Testis (tissue), 2 donors: ENCODE measurements around the gene SUCNR1.
"Not testable (repeated sequence)": the region's sequence is repeated elsewhere in the genome, so short reads cannot be mapped to it uniquely, and the experiment has no call there.

Experiments used
- POLR2A ChIP-seq: fragments of 450-650 bp; IDR thresholded peaks from one replicate; pipeline ENCODE4 v1.6.1; 2017; ENCODE audit warnings: antibody characterized with exemption, mild to moderate bottlenecking, moderate library complexity
- TF ChIP-seq, protein P1 (sequence below), 3 experiments: fragments of 450-650 bp in 2 of 3; fragments of 200-600 bp in 1 of 3; sonication (generic) in 1 of 3; IDR thresholded peaks; one replicate each; pipeline ENCODE4 v1.5.1; 2016 to 2019; ENCODE audit warnings: antibody characterized with exemption in 3 of 3, mild to moderate bottlenecking in 2 of 3, moderate library complexity in 1 of 3

DNA sequence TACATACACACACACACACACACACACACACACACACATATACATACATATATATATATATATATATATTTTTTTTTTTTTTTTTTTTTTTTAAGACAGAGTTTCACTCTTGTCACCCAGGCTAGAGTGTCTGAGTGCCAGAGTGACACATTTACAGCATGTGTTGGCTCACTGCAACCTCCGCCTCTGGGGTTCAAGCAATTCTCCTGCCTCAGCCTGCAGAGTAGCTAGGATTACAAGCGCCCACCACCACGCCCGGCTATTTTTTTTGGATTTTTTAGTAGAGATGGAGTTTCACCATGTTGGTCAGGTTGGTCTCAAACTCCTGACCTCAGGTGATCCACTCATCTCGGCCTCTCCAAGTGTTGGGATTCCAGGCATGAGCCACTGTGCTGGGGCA, 636 bp downstream of the SUCNR1 start:
- TF ChIP-seq, protein P1, sequence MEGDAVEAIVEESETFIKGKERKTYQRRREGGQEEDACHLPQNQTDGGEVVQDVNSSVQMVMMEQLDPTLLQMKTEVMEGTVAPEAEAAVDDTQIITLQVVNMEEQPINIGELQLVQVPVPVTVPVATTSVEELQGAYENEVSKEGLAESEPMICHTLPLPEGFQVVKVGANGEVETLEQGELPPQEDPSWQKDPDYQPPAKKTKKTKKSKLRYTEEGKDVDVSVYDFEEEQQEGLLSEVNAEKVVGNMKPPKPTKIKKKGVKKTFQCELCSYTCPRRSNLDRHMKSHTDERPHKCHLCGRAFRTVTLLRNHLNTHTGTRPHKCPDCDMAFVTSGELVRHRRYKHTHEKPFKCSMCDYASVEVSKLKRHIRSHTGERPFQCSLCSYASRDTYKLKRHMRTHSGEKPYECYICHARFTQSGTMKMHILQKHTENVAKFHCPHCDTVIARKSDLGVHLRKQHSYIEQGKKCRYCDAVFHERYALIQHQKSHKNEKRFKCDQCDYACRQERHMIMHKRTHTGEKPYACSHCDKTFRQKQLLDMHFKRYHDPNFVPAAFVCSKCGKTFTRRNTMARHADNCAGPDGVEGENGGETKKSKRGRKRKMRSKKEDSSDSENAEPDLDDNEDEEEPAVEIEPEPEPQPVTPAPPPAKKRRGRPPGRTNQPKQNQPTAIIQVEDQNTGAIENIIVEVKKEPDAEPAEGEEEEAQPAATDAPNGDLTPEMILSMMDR (IDR thresholded peaks at IDR 0.05), result not testable (repeated sequence)
- TF ChIP-seq POLR2A, result not testable (repeated sequence)
